IPS DF 4.7 (cell line): ENCODE measurements around the gene RBBP5.

Source experiments
- DNase-seq: peaks from one replicate; pipeline ENCODE4 v3.0.0-alpha.2; 2013; ENCODE audit warnings: low spot score; ENCODE audit errors: extremely low read depth

Gene RBBP5

GRCh38 chr1:205133287-205133686 lies 11.5 kb upstream of the RBBP5 start:
- no peak for DNase-seq

- no peak for DNase-seq
Observed at GRCh38 chr1:205129447-205130029, 7.8 kb upstream of the RBBP5 start.

DNA sequence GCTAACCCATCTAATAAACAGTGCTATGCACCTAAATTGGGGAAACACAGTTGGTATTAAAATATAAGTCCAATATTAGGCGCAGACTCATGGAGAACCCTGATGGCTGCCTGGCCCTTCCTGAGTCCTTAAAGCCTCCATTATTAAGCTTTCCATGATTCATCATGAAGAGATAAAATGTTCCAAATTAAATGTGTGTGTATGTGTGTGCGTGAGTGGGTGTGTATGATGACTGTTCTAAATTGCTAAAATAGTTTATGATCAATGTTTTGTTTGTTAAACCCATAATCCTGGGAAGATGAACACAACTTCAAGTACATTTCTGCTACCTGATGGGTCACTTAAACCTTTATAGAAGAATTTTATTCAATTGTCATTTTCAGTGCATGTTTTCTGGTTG lies 6.3 kb upstream of the RBBP5 start:
- DNase-seq = no peak

GRCh38 chr1:205127646-205128045 lies 5.9 kb upstream of the RBBP5 start:
- DNase-seq = no peak

- no peak for DNase-seq
Observed at GRCh38 chr1:205124726-205125125, 2.9 kb upstream of the RBBP5 start.

- no peak for DNase-seq
Observed at GRCh38 chr1:205122489-205122882, 708 bp upstream of the RBBP5 start.

- no peak for DNase-seq
Observed at GRCh38 chr1:205118752-205119151, 3.0 kb downstream of the RBBP5 start.

- no peak for DNase-seq
Observed at GRCh38 chr1:205111354-205111753, 10.4 kb downstream of the RBBP5 start.

DNA sequence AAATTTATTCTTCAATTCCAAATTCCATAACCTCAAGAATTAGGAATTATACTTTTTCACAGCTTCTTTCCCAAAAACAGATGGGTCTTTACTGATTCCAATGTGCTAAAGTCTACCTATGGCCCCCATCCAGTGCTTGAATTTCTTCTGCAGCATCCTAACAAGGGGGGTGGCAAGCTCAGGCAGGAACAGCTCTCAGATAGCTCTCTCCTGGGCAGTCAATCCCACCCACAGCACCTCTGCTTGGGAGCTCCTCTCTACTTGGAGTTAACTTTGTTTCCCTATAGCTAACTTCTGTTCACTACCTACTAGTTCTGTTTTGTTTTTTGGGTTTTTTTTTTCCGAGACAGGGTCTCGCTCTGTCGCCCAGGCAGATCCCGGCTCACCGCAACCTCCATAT lies 12.1 kb downstream of the RBBP5 start:
- no peak for DNase-seq

- DNase-seq = no peak
Observed at GRCh38 chr1:205109269-205109668, 12.5 kb downstream of the RBBP5 start.

GRCh38 chr1:205108464-205108863 lies 13.3 kb downstream of the RBBP5 start:
- no peak for DNase-seq

GRCh38 chr1:205107327-205107726 lies 14.5 kb downstream of the RBBP5 start:
- DNase-seq = no peak

GRCh38 chr1:205102404-205102803 lies 19.4 kb downstream of the RBBP5 start:
- no peak for DNase-seq

DNA sequence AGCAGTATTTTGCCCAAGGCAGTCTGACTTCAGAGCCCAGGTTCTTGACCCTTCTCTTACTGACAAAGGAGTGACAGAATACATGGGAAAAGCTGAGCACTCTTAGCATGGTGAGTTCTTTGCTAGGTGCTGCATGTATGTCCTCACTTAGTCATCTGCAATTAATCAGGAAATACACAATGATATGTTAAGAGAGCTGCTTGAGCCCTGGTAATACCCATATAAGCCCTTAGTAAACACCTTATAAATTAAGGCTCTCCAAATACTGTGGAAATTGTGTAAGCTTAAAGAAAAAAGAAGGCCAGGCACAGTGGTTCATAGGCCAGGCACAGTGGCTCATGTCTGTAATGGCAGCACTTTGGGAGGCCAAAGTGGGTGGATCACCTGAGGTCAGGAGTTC lies 23.5 kb downstream of the RBBP5 start:
- no peak for DNase-seq

DNA sequence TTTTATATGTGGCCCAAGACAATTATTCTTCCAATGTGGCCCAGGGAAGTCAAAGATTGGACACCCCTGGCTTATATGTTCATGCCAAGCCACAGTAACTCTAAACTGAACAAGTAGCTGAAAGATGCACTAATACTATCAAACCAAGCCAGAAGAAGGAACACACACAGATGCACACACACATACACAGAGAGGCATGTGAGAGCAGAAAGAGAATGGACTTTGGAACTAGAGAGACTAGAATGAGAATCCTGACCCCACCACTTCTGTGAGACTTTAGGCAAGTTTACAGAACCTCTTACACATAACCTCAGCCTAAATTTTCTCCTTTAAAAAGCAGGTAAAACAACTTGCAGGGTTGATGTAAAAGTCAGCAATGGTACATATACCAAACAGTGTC lies 26.4 kb downstream of the RBBP5 start:
- no peak for DNase-seq

- DNase-seq = no peak
Observed at GRCh38 chr1:205091043-205091740, 30.6 kb downstream of the RBBP5 start.

- DNase-seq = no peak
Observed at GRCh38 chr1:205088341-205088740, 33.4 kb downstream of the RBBP5 start.

DNA sequence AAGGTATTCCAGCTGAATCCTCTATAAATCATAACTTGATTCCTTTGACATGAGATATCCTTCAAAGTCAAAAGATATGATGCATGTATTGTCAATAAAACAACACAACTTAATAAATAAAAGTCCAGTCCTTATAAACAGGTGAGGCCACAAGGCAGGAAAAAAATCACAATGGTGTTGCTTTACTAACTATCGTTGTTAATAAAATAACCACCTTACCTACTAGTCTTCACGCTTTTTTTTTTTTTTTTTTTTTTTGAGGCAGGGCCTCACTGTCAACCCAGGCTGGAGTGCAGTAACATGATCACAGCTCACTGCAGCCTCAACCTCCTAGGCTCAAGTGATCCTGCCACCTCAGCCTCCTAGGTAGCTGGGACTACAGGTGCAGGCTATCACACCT lies 37.4 kb downstream of the RBBP5 start, which contains the start of gene TMEM81:
Gene TMEM81 (minus strand): TSS at position 101 of the 400 bp plus-strand sequence. CDS start 140 bp downstream, outside the sequence.
- no peak for DNase-seq

DNA sequence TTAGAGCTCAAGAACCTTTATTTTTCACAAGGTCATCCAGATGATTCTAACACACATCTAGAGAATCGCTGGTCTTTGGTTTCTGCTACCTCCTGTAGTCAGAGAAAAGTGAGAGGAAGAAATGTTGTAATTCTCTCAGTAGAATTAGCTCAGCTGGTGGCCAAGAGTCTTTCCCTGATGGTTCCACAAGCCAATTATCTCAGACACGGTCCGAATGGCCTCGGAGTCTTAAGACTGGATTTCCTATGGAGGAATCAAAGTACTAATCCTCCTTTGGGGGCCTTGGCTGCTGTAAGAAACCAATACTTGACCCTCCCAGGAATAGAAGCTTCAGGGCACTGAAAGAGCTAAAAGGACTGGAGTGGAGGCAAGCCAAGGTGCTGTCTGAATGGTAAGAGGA lies 39.3 kb downstream of the RBBP5 start:
- no peak for DNase-seq

DNA sequence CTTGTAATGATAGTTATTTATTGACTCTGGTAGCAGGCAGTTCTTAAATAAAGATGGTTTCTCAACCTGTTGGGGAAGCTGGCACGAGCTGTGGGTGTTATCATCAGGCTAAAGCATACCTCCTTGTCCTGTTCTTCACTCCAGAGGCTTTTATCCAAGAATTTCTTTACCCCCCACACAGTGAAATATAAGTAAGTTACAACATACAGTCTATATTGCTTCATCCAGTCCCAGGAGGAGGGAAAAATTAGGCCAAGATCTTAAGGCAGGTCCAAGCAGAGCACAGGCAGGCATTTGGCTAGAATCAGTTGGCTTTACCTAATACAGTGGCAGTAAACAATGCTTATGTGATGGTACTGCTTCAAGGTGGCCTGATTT lies 43.9 kb downstream of the RBBP5 start:
- no peak for DNase-seq

GRCh38 chr1:205077158-205077933 lies 44.4 kb downstream of the RBBP5 start:
- DNase-seq = no peak

DNA sequence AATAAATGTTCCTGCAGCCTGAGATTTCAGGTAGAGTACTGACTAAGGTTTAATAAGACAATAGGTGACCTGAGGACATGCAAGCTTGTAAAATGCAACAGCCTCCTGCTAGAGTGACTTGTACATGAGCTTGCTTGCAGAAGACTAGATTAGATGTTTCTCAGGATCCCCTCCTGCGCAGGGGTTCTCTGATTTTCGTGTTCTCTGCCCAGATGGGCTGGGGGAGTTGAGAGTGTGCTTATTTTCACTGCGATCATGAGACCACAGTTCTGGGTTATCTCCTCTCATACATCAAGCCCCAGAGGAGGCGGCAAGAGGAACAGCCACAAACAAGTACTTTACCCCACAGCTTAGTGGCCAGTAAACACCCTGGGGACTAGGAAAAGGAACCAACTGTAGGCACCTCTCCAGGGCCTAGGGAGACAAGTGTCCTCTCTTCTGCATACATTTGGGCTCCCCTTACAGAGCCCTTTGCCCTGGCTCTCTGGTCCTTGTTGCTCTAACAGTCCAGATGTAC lies 45.5 kb downstream of the RBBP5 start:
- no peak for DNase-seq
